HuH-7 (cell line): Measurements from ENCODE around the gene ACSBG1.

ENCODE experiments used
- DNase-seq: peaks from one replicate; pipeline ENCODE4 v3.0.0; 2011; ENCODE audit warnings: low spot score

ACSBG1 gene, protein sequence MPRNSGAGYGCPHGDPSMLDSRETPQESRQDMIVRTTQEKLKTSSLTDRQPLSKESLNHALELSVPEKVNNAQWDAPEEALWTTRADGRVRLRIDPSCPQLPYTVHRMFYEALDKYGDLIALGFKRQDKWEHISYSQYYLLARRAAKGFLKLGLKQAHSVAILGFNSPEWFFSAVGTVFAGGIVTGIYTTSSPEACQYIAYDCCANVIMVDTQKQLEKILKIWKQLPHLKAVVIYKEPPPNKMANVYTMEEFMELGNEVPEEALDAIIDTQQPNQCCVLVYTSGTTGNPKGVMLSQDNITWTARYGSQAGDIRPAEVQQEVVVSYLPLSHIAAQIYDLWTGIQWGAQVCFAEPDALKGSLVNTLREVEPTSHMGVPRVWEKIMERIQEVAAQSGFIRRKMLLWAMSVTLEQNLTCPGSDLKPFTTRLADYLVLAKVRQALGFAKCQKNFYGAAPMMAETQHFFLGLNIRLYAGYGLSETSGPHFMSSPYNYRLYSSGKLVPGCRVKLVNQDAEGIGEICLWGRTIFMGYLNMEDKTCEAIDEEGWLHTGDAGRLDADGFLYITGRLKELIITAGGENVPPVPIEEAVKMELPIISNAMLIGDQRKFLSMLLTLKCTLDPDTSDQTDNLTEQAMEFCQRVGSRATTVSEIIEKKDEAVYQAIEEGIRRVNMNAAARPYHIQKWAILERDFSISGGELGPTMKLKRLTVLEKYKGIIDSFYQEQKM

DNA sequence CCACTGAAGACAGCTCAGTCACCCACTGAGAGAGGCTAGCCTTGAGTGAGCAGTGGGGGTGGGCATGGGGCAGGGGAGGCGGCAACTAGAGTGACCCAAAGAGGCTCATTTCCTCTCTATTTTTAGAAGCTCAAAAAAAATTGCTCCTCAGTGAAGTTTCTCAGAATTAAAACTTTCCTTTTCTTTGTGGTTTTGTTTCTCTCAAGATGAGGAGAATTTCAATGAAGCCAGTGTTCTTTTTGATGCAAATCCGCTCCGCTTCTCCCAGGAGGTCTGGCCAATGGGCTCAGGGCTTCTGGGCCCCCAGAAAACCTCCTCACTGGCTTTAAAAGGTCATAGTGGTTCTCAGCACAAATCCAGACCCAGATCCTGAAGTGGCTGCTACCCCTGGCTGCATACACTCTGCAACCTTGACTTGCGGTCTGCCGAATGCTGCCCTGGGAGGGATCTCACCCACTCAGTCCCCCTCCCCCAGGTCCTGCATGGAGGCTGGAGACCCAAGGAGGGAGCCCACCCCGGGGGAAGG lies at the start of gene ACSBG1:
ACSBG1 (minus strand) TSS at position 51 of the 526 bp plus-strand sequence. CDS start 64 bp downstream, outside the sequence.
- no peak for DNase-seq

DNA sequence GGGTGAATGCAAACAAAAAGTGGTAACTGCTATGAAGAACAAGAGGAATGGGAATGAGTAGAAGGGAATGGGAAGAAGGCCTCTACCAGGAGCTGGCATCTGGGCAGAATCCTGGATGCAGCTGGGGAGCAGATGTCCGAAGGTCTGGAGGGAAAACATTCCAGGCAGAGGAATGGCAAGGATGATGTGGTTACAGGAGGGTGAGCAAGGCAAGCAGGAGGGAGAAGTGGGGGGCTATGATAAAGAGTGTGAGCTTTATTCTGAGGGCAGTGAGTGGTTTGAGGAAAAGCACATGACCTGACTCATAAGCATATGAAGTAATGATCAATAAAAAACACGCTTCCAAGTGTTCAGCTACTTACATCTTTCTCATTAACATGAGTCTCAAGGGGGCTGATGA lies 48.0 kb upstream of the ACSBG1 start:
- DNase-seq: no peak

DNA sequence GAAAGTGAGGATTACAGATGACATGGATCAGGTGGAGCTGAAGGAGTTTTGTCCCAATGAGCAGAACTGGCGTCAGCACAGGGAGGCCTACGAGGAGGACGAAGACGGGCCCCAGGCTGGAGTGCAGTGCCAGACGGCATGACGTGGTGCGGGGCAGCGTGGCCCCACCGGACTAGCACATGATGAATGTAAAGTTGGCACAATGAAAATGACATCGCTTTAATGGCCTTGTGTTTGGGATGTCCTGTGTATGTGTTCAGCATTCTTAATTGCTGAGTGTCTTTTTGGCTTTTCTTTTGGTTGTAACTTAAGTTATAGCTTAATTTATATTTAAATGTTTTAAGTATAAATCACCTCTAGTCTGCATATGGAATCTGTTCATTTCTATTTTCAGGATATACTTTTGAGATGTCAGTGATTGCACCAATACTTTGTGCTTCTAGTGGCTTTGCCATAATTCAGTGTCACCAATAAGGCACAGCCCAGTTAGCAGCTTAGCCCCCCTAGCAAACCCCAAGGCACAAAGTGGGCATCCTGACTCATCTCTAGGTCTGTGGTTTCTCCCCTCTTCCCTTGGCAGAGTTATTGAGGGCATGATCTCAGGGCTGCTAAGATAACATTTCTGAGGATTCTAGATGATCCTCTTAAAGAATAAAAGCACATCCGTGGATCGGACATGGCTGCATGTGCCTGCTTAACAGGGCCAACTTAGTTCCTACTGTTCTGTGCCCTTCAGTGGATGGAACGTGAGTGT lies 46.1 kb upstream of the ACSBG1 start:
- no peak for DNase-seq

DNA sequence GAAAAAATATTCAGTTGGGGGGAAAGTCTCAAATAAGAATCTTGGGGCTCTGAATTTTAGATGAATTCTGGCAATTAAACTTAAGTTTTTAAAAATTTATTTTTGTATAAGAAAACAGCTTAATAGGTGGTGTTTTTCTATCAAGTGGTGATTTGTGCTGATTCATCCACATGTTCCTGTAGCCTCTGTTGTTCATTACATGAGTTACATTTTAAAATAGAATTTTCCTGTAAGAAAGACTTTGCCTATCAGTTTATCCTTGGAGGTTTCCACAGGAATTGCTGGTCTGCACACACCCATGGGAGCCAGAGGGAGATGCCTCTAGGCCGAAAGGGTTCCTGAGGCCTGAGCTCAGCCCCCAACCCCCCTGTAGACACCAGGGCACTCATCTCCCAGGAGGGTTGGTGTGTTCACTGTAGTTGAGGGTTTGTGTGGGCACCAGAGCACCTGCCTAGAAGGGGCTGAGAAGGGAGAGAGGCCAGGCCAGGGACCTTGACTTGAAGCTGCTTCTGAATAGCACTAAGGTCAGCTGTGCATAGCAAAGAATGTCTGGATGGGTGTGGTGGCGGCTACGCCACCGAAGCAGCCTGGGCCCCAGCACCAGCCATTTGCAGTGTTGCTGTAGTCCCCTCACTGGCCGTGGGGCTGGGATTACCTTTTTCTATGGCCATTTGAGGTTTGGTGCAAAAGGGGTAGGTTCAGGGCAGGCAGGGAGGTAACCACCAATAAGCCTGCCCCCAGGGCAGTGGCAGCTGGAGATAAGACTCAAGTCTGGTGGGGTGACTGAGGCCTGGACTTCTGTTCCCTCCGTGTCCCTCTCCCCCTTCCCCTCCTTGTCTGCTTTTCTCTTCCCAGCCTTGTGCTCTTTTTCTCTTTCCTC lies 41.9 kb upstream of the ACSBG1 start:
- no peak for DNase-seq

DNA sequence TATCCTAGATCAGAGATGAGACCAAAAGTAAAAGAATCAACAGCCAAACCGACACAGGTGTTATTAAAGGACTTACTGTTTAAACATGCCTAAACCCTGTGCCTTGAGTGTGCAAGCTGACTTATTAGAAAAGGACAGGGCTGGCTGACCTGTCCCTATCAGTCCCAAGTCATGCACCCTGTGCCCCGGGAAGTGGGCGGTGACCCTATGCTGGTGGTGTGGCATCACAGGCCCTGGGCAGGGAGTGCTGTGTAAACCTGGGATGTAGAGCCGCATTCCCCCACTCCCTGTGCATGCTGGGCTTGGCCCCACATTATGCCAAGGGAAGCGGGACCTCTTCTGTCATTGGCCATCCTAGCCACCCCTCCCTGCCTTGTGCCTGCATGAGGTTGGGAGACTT lies 40.6 kb upstream of the ACSBG1 start:
- no peak for DNase-seq

DNA sequence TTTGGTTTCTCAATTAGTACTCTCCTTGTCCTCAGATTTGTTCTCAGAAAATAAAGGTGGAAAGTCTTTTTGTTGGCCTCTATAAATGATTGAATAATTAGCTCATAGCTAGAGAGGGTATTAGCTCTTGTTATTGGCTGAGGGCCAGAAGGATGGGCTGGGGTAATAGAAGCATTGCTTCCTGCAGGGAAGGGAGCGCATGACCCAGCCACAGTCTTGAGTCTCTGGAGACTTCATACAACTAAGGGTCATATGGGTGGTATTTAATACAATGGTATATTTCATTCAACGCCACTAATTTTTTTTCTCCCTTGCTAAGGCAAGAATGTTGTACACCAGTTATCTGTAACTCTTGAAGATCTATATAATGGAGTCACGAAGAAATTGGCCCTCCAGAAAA lies 38.4 kb upstream of the ACSBG1 start:
- no peak for DNase-seq

DNA sequence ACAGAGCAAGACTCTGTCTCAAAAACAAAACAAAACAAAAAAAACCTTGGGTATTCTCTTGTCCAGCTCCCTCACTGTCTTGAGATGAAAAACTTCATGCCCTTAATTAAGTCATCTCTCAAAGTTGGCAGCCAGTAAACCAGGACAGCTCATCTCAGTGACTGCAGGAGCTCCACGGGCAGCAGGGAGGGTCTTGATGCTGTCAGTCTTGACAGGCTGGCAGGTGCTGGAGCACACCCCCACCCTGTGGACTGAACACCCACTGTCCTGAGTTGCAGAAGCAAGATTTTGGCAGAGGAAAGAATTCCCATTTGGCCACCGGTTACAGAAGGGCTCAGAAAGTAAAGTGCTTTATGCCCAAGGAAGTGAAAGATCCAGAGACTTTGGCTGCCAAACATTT lies 38.0 kb upstream of the ACSBG1 start:
- no peak for DNase-seq

DNA sequence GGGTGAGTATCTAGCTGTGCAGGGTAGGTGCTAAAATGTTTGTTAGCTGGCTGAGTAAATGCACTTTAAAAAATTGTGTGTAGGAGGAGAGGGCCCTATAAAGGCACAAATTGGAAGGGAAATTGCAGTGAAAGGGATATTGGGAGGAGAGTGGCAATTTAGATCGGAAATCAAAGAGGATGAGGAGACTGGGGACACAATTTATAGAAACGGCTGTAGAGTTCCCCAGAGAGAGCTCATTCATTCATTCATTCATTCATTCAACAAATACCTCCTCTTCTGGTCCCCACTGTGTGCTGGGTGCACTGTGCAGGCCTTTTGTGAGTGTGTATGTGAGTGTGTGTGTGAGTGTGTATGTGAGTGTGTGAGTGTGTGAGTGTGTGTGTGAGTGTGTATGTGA lies 32.4 kb upstream of the ACSBG1 start:
- no peak for DNase-seq

DNA sequence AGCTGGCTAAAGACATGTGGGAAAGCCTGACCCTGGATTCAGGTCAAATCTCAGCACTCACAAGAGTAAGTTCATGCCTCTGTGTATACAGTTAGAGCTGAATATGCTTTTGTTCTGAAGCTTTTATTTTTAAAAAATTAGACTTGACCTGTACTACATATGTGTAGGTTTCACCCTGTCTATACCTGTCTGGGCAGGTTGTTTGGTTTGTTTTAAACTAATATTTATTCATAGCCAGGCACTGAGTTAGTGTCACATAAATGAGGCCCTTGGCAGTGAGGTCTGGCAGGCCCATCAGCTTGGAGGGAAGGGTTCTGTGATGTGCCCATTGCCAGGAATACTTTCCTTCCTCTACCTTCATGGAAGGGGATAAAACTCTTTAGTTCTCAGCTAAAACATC lies 31.9 kb upstream of the ACSBG1 start:
- DNase-seq: no peak

DNA sequence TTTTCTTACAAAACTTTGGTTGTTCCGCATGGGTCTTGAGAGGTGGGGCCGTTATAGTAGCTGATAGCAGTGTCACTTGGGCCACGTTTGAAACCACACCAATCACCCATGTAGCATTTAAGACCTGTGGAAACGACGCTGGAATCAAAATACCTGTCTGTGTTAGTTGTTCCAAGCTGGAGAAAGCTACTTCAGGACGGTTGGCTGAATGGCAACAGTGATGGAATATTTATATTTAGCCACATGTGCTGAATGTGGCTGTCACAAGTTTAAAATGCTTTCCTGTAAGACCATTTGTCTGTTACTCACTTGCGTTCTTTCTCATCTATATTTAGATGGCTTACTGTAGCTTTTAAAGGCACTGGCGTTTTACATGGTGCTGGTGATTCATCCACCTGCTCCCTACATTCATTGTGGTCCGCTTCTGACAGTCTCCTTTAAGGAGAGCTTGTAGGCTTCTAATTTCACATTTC lies 31.4 kb upstream of the ACSBG1 start:
- no peak for DNase-seq

DNA sequence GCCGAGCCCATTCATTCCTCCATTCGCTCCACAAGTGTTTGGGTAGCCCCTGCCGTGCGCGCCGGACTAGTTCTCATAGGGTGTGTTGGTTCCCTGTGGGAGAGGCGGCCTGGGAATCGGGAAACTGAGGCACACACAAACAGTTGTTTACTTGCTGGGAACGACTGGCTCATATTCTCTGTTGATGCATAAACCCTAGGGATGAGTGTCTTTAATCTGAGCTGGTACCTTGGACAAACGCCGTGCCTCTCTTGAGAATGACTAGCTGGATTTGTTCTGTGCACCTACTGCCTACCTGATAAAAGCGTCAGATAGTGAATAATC lies 30.7 kb upstream of the ACSBG1 start:
- DNase-seq: no peak

DNA sequence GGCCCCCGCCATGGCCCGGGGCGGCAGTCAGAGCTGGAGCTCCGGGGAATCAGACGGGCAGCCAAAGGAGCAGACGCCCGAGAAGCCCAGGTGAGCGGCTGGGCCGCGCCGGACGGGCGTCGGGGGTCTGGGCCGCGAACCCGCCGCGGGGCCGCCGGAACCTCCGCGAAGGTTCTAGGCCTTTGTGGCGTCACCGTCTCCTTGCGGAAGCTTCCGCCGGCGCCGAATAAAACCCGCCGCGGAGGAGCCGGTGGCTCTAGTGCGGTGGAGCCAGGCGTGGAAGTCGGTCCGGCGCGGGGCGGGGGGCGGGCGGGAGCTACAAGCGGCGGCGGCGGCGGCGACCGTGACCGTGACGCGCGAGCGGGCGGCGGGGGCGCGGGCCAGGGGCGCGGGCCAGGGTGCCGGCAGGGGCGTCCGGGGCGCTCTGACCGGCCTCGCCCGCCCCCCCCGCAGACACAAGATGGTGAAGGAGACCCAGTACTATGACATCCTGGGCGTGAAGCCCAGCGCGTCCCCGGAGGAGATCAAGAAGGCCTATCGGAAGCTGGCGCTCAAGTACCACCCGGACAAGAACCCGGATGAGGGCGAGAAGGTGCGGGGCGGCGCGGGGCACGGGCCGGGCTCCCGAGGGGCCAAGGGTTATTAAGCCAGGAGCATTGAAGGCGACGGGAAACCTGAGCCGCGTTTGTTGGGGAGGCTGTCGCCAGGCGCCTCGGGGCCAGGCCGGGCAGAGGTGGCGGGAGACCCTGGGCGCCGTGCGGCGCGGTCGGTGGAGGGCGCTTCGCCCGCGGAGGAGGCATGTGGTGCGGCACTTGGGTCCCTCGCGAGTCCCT lies 30.2 kb upstream of the ACSBG1 start, which contains the start of gene DNAJA4:
DNAJA4 (plus strand) TSS at position 259 of the 833 bp plus-strand sequence; CDS start at position 461, 202 bp downstream.
- no peak for DNase-seq

DNA sequence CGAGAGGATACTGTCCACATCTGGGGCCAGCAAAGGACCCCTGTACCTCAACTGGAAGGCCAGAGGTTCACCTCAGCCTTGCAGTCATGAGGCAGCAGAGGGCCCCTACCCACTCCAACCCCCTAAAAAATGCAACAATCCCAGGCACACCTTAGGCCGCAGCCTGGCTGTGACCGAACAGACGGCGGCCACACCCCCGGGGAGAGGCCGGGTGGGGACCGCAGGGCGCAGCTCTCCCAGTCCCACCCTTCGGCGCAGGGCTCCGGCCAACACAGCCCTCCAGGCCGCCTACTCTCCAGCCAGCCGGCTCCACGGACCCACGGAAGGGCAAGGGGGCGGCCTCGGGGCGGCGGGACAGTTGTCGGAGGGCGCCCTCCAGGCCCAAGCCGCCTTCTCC lies 29.5 kb upstream of the ACSBG1 start:
- DNase-seq: no peak

DNA sequence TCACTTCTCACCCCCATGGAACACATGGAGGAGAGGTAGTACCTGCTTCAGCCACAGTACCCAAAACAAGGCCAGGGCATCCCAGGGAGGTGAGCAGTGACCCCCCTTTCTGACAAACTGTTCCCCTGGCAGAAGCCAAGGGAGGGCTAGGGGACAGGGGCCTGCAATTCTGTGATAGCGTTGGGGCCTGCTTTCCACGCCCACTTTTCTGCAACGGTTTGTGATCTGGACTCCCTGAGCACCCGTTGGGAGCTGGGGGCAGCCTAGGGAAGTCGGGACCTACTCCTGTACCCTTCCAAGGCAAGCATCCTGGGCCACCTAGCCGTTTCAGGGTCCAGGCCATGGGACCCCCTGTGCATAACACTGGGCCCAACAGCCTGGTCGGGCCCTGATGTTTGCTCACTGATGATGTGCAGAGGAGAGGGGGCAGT lies 29.0 kb upstream of the ACSBG1 start:
- DNase-seq: peak; percentile 33

DNA sequence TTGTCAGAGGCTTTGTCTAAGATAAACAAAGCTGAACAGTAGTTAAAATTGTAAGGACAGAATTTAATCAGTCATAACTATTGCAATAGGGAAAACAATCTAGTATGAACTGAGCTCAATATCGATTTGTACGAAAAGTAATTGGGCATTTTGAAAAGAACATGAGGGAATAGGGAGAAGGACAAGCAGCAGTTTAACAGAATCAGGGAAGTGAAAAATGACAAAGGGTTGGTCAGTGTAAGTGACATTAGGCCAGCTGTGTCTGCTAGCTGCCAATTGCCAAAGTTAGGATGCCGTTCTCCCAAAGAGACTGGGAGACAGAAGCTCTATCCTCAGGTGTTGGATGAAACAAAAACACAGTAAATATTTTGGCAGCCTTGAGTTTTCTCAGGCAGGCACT lies 26.7 kb upstream of the ACSBG1 start:
- DNase-seq: no peak

DNA sequence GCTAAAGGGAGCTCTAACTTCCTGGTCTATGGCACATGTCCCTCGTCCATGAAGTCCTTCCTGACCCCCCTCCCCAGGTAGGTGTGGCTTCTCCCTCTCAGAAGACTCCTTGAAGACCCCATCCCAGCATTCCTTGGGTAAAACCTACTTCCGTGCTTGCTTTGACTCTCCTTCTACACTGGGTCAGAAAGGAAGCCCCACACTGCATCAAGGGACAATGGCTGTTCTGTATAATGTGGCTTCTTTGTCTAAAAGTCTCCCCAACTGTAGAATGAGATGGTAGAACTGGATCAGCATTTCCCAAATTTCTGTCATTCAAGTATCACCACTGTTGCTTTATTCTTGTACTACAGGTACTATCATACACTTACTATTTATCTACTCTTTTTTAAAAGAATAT lies 26.1 kb upstream of the ACSBG1 start:
- DNase-seq: no peak

DNA sequence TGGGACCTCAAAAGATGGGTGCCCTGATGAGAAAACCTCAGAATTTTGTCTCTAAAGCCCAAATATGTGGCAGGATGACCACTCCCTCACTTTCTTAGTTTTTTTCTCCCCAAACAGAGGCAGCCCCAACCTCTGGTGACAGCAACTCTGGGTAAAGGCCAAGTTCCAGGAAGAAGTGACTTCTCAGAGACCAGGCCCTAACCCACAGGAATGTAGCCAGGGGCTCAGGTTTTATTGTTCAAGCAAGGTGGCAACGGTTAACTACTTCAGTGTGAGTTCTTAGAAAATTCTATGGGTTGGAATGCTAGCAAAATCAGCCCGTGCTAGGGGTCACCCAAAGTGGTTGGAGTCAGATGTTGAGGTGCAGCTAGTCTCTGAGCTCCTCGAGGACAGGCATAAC lies 24.9 kb upstream of the ACSBG1 start:
- no peak for DNase-seq

DNA sequence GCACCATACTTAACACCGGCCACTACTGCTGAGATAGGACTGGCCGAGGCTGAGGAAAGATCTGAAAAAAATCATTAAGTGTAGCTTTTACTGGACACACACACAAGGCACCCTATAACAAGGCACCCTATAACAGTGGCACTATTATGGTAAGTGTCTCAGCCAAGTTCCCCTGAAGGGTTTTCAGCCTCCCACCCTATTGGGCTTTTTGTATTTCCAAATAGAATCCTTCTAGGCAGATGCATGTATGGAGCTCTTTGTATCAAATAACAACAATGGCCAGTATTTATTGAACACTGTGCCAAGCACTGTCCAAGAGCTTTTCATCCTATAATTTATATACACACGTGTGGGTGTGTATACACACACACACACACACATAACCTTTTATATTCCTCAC lies 23.3 kb upstream of the ACSBG1 start:
- no peak for DNase-seq

DNA sequence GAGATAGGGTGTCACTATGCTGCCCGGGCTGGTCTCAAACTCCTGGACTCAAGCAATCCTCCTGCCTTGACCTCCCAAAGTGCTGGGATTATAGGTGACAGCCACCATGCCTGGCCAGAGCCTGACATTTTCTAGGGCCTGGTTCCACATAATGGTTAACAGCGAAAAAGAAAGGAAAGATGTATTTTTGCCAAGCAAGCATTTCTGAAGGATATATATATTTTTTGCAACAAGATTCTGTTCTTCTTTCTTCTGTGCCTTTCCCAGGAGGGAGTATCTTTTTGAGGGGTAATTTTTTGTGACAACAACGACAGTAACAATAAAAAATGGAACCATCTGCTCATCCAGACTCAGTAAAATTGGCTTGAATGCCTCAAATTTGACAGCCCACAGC lies 21.7 kb upstream of the ACSBG1 start:
- no peak for DNase-seq

DNA sequence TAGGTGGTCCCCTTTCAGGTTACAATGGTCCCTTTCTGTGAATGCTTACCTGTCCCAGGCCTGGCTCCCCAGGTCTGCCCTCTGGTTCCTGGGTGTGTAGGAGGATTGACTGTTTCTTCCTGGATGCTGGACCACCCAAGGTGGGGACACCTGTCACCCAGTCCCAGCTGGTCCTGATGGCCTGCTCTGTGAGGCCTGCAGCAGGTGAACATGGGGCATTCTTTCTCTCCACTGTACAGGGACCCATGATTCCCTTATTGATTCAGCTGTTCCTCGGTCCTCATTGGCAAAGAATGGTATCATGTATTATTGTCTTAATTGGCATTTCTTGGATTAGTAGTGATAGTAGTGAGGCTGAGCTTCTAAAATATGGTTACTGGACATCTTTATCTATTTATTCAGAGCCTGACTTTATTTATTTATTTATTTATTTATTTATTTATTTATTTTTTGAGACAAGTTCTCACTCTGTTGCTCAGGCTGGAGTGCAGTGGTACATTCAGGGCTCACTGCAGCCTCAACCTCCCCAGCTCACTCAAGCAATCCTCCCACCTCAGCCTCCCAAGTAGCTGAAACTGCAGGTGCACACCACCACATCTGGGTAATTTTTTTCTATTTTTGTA lies 21.2 kb upstream of the ACSBG1 start:
- no peak for DNase-seq
